Psoas muscle (tissue), 8 donors: ENCODE results near the gene INKA2. TPM values are rescaled to one million over a fixed set of nuclear protein-coding genes. Genes with fewer than 3 reads are reported as not detected.

Experiments used
- ATAC-seq, 4 donors: fragments of 200-7000 bp; cut with Tn5 transposase; one replicate each; pipeline ENCODE4 v1.9.1; 2020; ENCODE audit warnings: moderate library complexity in 3 of 4, mild to moderate bottlenecking in 2 of 4
- DNase-seq, 2 donors: peaks; one replicate each; pipeline ENCODE4 v3.0.0-alpha.2; 2020
- H3K27ac ChIP-seq: fragments of 200-600 bp; one replicate; pipeline ENCODE4 v1.8.0; 2022
- H3K27me3 ChIP-seq, 3 donors: fragments of 200-600 bp in 1 of 3; one replicate each; pipeline versions ENCODE4 v1.6.1 to v1.8.0; 2013 to 2022; ENCODE audit warnings: low read length in 2 of 3, mild to moderate bottlenecking in 2 of 3, moderate library complexity in 1 of 3; ENCODE audit not compliant: insufficient read depth in 3 of 3
- H3K36me3 ChIP-seq, 2 donors: fragments of 200-600 bp in 1 of 2; one replicate each; pipeline versions ENCODE4 v1.6.1 to v1.8.0; 2013 to 2022; ENCODE audit warnings: low read depth in 1 of 2, mild to moderate bottlenecking in 1 of 2, moderate library complexity in 1 of 2; ENCODE audit not compliant: insufficient read depth in 1 of 2
- H3K4me1 ChIP-seq: fragments of 200-600 bp; one replicate; pipeline ENCODE4 v1.8.0; 2022
- H3K4me3 ChIP-seq: fragments of 200-600 bp; one replicate; pipeline ENCODE4 v1.8.0; 2022; ENCODE audit warnings: mild to moderate bottlenecking
- H3K9me3 ChIP-seq: fragments of 200-600 bp; one replicate; pipeline ENCODE4 v1.8.0; 2022
- WGBS, 3 donors: extraction: QIAGEN DNeasy Blood & Tissue Kit; methylation state at CpG; one replicate each; pipeline versions ENCODE4 v1.1.6 to v1.1.7; 2013; 5-methylcytosine and 5-hydroxymethylcytosine counted together
- intact Hi-C, 2 donors: fragments of 100-400 bp; cut with DNase I; formaldehyde crosslinking; loops; one replicate each; pipeline versions ENCODE4 v1.11.0 to v1.14.2; 2022
- polyA plus RNA-seq, 3 donors: library from polyadenylated mRNA; stranded (reverse); fragments of 200-250 nt; gene quantifications; one replicate each; pipeline ENCODE4 v1.2.3, GENCODE V29; 2013
- total RNA-seq, 4 donors: library from RNA; stranded (reverse); fragmentation: NEBNext Ultra II Directional in 2 of 4; extraction: Animal tissue kit (Norgen Biotek cat#: 25700) in 2 of 4; gene quantifications; one replicate each; pipeline versions ENCODE4 v1.2.1 to v1.2.4, GENCODE V29; 2021 to 2023
- TF ChIP-seq, protein P1 (sequence below): fragments of 200-600 bp; IDR thresholded peaks from one replicate; pipeline ENCODE4 v1.8.0; 2022; ENCODE audit warnings: antibody characterized with exemption
- donor health status: healthy with polysubstance abuse.
- donor health status: DM: no; HTN: no; CAD: no; lungs with moderate emphysema.
- donor health status: Bipolar disorder and iron deficiency.
- donor health status: healthy.
- donor health status: DM: yes; HTN: yes; CAD: no.
- donor health status: DM: no; HTN: no; CAD: no.
- donor health status: DM: no; HTN: no; CAD: no.
- donor health status: DM: yes; HTN: yes; CAD: no.

INKA2 gene
- total and polyA plus RNA-seq, 7 donors = 1.6 to 15.0 (median 7.4) TPM

DNA sequence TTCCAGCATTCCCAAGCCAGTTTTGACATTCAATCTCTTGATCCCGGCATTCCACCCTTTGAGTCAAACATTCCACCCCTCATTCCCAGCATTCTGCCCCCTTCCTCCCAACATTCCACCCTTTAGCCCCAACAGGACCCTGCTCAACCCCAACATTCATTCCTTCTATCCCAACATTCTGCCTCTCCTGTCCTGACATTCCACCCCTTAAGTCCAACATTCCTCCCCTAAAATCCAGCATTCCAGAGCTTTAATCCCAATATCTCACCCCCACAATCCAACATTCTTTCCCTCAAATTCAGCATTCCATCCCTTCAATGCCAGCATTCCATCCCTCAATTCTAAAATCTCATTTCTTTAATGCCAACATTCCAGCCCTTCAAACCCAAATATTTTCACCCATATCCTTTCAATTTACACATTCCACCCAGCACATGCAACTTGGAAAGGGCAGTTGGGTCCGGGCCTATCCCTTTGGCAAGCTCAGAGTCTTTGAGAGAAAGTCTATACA lies 39.4 kb upstream of the INKA2 start:
- 43 to 61% (median 50%) methylated on average over 2 of the region's 2 CpGs for WGBS, 3 donors
- TF ChIP-seq, protein P1, sequence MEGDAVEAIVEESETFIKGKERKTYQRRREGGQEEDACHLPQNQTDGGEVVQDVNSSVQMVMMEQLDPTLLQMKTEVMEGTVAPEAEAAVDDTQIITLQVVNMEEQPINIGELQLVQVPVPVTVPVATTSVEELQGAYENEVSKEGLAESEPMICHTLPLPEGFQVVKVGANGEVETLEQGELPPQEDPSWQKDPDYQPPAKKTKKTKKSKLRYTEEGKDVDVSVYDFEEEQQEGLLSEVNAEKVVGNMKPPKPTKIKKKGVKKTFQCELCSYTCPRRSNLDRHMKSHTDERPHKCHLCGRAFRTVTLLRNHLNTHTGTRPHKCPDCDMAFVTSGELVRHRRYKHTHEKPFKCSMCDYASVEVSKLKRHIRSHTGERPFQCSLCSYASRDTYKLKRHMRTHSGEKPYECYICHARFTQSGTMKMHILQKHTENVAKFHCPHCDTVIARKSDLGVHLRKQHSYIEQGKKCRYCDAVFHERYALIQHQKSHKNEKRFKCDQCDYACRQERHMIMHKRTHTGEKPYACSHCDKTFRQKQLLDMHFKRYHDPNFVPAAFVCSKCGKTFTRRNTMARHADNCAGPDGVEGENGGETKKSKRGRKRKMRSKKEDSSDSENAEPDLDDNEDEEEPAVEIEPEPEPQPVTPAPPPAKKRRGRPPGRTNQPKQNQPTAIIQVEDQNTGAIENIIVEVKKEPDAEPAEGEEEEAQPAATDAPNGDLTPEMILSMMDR = no peak
- H3K27me3 ChIP-seq = no peaks in the 10 kb centered on the region
- H3K4me1 ChIP-seq = no peaks in the 10 kb centered on the region
- H3K4me3 ChIP-seq = no peak overlapping the region
- H3K9me3 ChIP-seq = no peaks in the 10 kb centered on the region
- intact Hi-C loops = loop anchor here in 1 of 2 donors (10.0 kb wide), 1 partner anchor 554 kb away; the partner anchor contains the start of gene CHI3L2
- H3K27ac ChIP-seq = no peak overlapping the region
- no peak for ATAC-seq
- H3K36me3 ChIP-seq = peaks cover 0 to 29% of the 10 kb centered on the region in 2 donors
- no peak for DNase-seq

DNA sequence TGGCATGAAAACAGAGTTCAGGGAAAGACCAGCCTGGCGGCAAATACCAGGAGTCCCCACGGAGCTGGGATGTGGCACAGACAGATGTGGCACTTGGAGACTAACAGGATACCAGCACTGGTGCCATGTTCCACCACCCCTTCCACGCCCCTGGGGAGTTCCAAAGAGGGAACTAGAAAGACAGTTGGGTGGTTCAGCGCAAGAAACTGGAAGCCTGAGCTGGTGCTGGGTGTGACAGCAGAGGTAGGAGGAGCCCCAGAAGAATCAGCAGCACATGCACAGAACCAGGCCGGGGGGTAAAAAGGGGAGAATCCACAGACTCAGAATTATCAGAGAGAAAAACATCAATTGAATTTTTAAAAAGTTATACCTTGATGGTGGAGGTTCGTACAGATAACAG lies 38.9 kb upstream of the INKA2 start:
- no peaks in the 10 kb centered on the region for H3K4me1 ChIP-seq

DNA sequence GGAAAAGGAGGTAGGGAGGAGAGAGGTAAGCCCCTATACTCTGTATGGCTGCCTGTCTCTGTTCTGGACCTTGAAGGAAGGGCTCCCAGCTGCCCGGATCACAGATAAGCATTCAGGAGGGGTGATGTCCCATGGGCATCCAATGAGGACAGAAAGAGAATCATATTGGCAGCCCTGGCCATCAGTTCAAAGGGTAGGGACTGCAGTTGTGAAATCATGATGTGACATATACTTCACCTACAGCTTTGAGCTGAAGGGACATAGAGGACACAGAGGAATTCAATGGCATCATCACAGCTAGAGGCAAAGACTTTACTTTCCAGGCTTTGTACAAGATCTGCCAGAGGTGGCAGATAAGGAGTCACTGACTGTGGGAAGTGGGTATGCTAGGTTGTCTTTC lies 38.1 kb upstream of the INKA2 start:
- H3K4me1 ChIP-seq = no peaks in the 10 kb centered on the region
- H3K4me3 ChIP-seq = no peak overlapping the region
- TF ChIP-seq, protein P1 = no peak
- no peaks in the 10 kb centered on the region for H3K27me3 ChIP-seq
- H3K9me3 ChIP-seq = no peaks in the 10 kb centered on the region
- WGBS, 3 donors = 75 to 92% (median 82%) methylated on average over 1 of the region's 1 CpG
- DNase-seq (no peak), ATAC-seq (no peak)
- H3K36me3 ChIP-seq = peaks cover under 1 to 30% of the 10 kb centered on the region in 2 donors
- no peak overlapping the region for H3K27ac ChIP-seq
- intact Hi-C loops = loop anchor here in 1 of 2 donors (10.0 kb wide), 1 partner anchor 552 kb away; the partner anchor contains the start of gene CHI3L2

More for the DNA sequence above, 38.9 kb upstream of the INKA2 start:
- H3K9me3 ChIP-seq = no peaks in the 10 kb centered on the region
- H3K36me3 ChIP-seq = peaks cover 0 to 30% of the 10 kb centered on the region in 2 donors
- intact Hi-C loops = loop anchor here in 1 of 2 donors (10.0 kb wide), 1 partner anchor 553 kb away; the partner anchor contains the start of gene CHI3L2
- no peak for DNase-seq
- no peak overlapping the region for H3K27ac ChIP-seq
- no peak for ATAC-seq
- no peak overlapping the region for H3K4me3 ChIP-seq
- no peaks in the 10 kb centered on the region for H3K27me3 ChIP-seq
- TF ChIP-seq, protein P1 = no peak
- WGBS, 3 donors = 77 to 86% (median 79%) methylated on average over 6 of the region's 6 CpGs

DNA sequence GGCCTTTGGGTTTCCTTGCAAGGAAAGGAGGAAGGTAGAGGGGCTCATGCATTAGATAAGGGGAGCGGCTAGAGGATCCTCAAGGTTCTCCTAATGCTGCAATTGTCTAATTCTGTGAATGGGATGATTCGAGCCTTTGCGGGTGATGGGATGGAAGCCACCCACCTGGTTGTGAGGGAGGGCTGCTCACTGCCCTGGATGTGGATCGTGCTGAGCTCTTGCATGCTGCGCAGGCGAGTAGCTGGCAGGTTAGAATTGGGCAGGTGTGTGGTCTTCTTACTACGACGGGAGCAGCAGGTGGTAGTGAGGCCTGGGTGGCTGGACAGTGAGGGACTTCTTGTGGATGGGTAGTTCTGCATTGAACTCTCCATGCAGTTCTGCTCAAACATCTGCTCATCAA lies 37.7 kb upstream of the INKA2 start:
- DNase-seq = no peak
- no peak for ATAC-seq
- Histone ChIP-seq H3K27me3 (no peaks in the 10 kb centered on the region), H3K4me3 (no peak overlapping the region), H3K36me3 (peaks cover 3 to 30% of the 10 kb centered on the region in 2 donors), H3K9me3 (no peaks in the 10 kb centered on the region), H3K4me1 (no peaks in the 10 kb centered on the region), H3K27ac (no peak overlapping the region)
- 87 to 92% (median 92%) methylated on average over 8 of the region's 8 CpGs for WGBS, 3 donors
- TF ChIP-seq, protein P1 = no peak
- intact Hi-C loops = loop anchor here in 1 of 2 donors (10.0 kb wide), 1 partner anchor 552 kb away; the partner anchor contains the start of gene CHI3L2
